Neural progenitor cell (in vitro differentiated cells): ENCODE results near the gene NFATC4.

Source experiments
- CTCF ChIP-seq: fragments of 200-600 bp; sonication (generic); IDR thresholded peaks from 2 replicates; pipeline ENCODE4 v1.5.1; 2017; ENCODE audit warnings: antibody characterized with exemption, mild to moderate bottlenecking
- EZH2 ChIP-seq: fragments of 200-600 bp; sonication (generic); IDR thresholded peaks from 2 replicates; pipeline ENCODE4 v1.6.1; 2017; ENCODE audit warnings: antibody characterized with exemption, mild to moderate bottlenecking, moderate library complexity
- EZH2phosphoT487 ChIP-seq: fragments of 200-600 bp; sonication (generic); IDR thresholded peaks from 2 replicates; pipeline ENCODE4 v1.6.1; 2017; ENCODE audit warnings: antibody characterized with exemption

- TF ChIP-seq CTCF = no peak
- no peak for TF ChIP-seq EZH2phosphoT487
- no peak for TF ChIP-seq EZH2
Measured at GRCh38 chr14:24366413-24366720, 1.6 kb upstream of the NFATC4 start.
